Left cardiac atrium (tissue), 4 donors: ENCODE measurements around the gene SLC27A5. TPM values are rescaled to one million over a fixed set of nuclear protein-coding genes. Genes with fewer than 3 reads are reported as not detected.
"Not testable (repeated sequence)": the region's sequence is repeated elsewhere in the genome, so short reads cannot be mapped to it uniquely, and the experiment has no call there.

Experiments
- ATAC-seq, 2 donors: fragments of 200-7000 bp; cut with Tn5 transposase; one replicate each; pipeline ENCODE4 v1.9.1; 2020; ENCODE audit warnings: mild to moderate bottlenecking in 2 of 2, moderate library complexity in 2 of 2
- DNase-seq: peaks from one replicate; pipeline ENCODE4 v3.0.0-alpha.2; 2020
- intact Hi-C, 2 donors: fragments of 100-400 bp; cut with DNase I; formaldehyde crosslinking; loops; one replicate each; pipeline versions ENCODE4 v1.14.1 to v1.15.1; 2022 to 2023
- total RNA-seq, 2 donors: library from RNA; stranded (reverse); fragmentation: NEBNext Ultra II Directional; extraction: Animal tissue kit (Norgen Biotek cat#: 25700); gene quantifications; one replicate each; pipeline ENCODE4 v1.2.1, GENCODE V29; 2021
- donor health status: DM: no; HTN: yes; CAD: no.
- donor health status: DM: no; HTN: yes; CAD: no; lungs with severe emphysema.
- donor health status: DM: yes; HTN: yes; CAD: no.
- donor health status: Dilated cardiomyopathy.

The SLC27A5 gene
- total RNA-seq, 2 donors from 2014 or later: 6.0 to 6.3 TPM

DNA sequence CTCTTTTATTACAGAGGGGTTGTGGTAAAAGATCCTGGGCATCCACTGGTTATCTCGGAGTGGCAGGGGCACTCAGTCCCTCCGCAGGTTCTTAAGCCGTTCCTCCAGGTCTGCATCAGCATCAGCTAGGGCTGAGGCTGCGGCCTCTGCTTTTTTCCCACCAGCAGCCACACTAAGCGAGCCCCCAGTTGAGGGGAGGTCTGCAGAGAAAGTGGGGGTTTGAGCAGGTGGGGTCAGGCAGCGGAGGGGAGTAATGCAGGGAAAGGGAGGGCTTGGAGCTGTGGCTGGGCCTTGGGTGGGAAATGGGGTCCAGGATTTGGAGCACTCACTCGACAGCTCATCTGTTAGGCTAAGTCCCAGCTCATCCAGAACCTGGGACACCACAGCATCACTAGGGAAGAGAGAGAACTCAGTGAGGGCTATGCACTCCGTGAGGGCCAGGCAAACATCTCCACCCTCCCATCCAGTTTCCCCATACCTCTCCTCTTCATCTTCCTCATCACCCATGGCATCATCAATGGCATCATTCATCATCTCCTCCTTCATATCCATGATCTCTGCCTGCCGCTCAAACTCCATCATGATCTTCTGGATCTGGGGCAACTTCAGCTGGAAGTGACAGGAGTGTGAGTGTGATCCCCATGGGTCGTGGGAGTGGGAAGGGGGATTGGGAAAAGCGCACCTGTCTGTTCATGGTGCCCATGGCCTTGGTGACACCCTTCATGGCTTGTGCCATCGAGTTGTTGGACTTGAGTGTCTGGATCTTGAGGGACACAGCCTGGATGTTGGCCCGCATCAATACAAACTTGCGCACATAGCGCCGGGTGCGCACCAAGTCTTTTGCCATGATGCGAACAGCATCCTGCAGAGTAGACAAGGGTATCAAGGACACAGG is 40.0 kb upstream of the SLC27A5 start:
- no peak for DNase-seq
- no peak for ATAC-seq
- intact Hi-C loops: no loop called here

GRCh38 chr19:58551123-58551497 is 39.3 kb upstream of the SLC27A5 start:
- ATAC-seq (no peak), DNase-seq (no peak)
- intact Hi-C loops: no loop called here

DNA sequence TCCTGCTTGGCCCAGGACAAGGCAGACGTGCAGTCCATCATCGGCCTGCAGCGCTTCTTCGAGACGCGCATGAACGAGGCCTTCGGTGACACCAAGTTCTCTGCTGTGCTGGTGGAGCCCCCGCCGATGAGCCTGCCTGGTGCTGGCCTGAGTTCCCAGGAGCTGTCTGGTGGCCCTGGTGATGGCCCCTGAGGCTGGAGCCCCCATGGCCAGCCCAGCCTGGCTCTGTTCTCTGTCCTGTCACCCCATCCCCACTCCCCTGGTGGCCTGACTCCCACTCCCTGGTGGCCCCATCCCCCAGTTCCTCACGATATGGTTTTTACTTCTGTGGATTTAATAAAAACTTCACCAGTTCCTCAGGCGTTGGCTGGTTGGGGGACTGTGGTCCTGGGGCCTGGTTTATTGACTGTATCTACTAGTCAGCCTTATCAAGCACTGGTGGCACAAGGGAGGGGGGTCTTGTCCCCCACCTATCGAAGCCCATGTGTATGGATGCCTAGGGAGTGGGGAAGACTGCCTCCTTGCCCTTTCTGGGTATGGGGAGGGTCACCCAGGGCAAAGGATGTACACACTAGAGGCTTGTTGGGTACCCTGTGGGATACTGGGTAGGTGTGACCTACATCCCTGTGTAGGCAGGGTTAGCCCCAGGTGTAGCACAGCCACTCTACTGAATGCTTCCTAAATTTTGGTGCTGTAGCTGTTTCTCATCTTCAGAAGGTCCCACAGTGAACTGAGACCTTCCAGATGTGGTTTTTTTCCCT is 38.8 kb upstream of the SLC27A5 start:
- DNase-seq (no peak), ATAC-seq (no peak)
- intact Hi-C loops: no loop called here

DNA sequence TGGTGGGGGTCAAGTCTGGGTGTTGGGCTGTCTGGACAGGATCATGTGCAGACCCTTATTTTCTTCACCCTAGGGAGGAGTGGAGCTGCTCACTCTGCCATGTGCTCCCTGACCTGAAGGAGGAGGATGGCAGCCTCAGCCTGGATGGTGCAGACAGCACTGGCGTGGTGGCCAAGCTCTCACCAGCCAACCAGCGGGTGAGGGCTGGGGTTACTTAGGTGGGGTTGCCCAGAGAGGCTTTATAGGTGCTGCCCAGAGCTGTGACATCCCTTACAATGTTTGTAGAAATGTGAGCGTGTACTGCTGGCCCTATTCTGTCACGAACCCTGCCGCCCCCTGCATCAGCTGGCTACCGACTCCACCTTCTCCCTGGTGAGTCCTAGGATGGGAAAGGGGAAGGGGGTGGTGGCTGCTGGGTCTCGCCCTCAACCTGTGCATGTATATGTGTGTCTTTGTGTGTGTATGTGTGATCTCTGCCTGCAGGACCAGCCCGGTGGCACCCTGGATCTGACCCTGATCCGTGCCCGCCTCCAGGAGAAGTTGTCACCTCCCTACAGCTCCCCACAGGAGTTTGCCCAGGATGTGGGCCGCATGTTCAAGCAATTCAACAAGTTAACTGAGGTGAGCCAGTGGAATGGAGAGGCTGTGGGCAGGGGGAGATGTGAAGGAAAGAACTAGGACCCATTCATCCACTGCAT is 38.0 kb upstream of the SLC27A5 start:
- no peak for ATAC-seq
- DNase-seq: no peak

DNA sequence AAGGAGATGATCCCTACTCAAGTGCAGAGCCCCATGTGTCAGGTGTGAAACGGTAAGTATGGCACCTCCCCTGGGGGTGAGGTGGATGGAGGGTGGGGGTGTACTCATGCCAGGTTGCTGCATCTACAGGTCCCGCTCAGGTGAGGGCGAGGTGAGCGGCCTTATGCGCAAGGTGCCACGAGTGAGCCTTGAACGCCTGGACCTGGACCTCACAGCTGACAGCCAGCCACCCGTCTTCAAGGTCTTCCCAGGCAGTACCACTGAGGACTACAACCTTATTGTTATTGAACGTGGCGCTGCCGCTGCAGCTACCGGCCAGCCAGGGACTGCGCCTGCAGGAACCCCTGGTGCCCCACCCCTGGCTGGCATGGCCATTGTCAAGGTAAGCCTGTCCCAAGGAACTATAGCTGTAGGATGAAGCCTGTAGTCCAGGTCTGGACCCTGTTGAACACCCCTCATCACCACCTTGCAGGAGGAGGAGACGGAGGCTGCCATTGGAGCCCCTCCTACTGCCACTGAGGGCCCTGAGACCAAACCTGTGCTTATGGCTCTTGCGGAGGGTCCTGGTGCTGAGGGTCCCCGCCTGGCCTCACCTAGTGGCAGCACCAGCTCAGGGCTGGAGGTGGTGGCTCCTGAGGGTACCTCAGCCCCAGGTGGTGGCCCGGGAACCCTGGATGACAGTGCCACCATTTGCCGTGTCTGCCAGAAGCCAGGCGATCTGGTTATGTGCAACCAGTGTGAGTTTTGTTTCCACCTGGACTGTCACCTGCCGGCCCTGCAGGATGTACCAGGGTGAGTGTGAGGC is 37.3 kb upstream of the SLC27A5 start:
- intact Hi-C loops: no loop called here

More for the DNA sequence above, 38.0 kb upstream of the SLC27A5 start:
- intact Hi-C loops: no loop called here

GRCh38 chr19:58547323-58548312 is 35.8 kb upstream of the SLC27A5 start:
- intact Hi-C loops: no loop called here
- ATAC-seq: no peak
- DNase-seq: no peak

More for the DNA sequence above, 37.3 kb upstream of the SLC27A5 start:
- ATAC-seq: no peak
- DNase-seq: no peak

DNA sequence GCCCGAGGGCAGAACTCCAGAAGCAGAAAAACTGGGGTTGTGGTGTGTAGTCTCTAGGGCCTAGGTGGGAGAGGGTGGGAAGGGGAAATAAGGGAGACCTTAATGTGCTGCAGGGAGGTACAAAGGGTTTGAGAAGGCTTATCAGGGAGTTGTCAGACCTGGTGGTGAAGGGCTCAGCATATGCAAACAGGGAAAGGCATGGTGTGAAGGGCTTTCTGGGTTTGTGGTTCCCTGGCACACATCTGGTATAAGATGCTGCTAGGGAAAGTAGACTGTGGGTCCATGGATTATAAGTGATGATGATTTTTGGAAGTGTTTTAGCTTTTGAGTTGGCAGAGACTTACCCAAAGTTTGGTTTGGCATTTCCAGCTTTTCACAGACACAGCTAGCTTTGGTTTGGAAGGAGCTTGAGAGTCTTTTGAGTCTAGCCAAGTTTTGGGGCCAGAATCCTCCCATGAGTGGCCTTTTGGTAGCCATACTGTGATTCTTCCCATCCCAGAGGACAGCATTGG is 34.3 kb upstream of the SLC27A5 start:
- ATAC-seq (no peak), DNase-seq (no peak)
- intact Hi-C loops: no loop called here

- DNase-seq: no peak
- intact Hi-C loops: no loop called here
- no peak for ATAC-seq
Measured at GRCh38 chr19:58545286-58546018, 33.7 kb upstream of the SLC27A5 start.

- DNase-seq (peak; percentile 58), ATAC-seq (peak; percentile 5 to 47)
- intact Hi-C loops: no loop called here
Measured at GRCh38 chr19:58544591-58545285, 32.9 kb upstream of the SLC27A5 start.

DNA sequence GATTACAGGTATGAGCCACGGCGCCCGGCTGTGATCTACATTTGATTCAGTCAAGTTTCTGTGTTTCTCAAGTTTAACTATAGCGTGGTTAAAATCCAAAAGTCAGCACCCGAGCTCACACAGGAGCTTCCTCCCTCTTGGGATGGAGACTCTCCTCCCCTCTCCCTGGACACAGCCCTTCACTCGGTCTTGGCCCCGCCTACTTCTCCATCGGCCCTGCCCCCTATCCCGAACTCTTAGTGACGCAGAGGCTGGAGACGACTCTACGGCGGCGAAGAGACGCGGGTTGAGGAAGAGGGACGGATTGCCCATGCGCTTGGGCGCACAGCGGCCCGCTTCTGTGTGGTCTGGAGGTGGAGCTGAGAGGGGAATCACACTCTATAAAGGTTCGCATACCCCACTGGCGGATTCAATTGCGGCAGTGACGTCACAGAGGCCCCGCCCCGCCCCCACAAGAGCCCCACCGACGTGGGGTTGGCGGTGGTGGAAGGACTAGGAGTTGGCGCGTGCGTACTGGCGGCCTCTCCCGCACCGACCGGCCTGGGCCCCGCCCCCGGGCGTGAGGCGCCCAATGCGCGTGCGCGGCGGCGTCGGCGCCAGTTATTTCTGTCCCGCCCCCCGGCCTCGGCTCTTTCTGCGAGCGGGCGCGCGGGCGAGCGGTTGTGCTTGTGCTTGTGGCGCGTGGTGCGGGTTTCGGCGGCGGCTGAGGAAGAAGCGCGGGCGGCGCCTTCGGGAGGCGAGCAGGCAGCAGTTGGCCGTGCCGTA is 32.2 kb upstream of the SLC27A5 start, which contains the start of gene TRIM28:
TSS of gene TRIM28 (plus strand) at position 239 of the 765 bp plus-strand sequence. CDS start 694 bp downstream, outside the sequence.
- intact Hi-C loops: no loop called here
- ATAC-seq: peak; percentile 95 to 98
- peak; percentile 99 for DNase-seq

DNA sequence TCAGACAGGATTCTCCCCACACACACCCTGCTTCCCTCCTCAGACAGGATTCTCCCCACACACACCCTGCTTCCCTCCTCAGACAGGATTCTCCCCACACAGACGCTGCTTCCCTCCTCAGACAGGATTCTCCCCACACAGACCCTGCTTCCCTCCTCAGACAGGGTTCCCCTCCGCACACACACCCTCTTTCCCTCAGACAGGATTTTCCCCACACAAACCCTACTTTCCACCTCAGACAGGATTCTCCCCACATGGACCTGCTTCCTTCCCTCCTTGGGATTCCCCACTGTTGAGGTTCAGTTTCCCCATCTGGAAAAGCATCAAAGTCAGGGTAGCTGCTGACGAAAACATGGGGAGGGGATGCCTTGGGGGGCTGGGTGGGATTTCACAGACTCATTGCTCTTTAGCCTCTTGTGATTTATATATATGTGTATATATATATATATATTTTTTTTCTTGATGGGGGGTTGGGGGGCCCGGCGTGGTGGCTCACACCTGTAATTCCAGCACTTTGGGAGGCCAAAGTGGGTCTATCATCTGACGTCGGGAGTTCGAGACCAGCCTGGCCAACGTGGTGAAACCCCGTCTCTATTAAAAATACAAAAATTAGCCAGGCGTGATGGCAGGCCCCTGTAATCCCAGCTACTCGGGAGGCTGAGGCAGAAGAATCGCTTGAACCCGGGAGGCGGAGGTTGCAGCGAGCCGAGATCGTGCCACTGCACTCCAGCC is 31.0 kb upstream of the SLC27A5 start:
- ATAC-seq, intact Hi-C loops, DNase-seq: not testable (repeated sequence)

DNA sequence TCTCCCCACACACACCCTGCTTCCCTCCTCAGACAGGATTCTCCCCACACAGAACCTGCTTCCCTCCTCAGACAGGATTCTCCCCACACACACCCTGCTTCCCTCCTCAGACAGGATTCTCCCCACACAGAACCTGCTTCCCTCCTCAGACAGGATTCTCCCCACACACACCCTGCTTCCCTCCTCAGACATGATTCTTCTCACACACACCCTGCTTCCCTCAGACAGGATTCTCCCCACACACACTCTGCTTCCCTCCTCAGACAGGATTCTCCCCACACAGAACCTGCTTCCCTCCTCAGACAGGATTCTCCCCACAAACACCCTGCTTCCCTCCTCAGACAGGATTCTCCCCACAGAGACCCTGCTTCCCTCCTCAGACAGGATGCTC is 27.4 kb upstream of the SLC27A5 start:
- intact Hi-C loops, ATAC-seq, DNase-seq: not testable (repeated sequence)

GRCh38 chr19:58538257-58539168 is 26.7 kb upstream of the SLC27A5 start:
- peak; percentile 80 for DNase-seq
- intact Hi-C loops: no loop called here
- ATAC-seq: peak; percentile 79 to 95
